Small intestine (tissue), 7 donors: Measurements from ENCODE around the gene MOV10L1. TPM values are rescaled to one million over a fixed set of nuclear protein-coding genes. Genes with fewer than 3 reads are reported as not detected.

Experiments used
- DNase-seq, 2 donors: peaks; one replicate each; pipeline versions ENCODE4 v3.0.0 to v3.0.0-alpha.2; 2013
- FAIRE-seq: peaks from 2 replicates; lab custom pipeline; 2012; peaks lifted over from hg19 to GRCh38; lab: Jason Lieb, UNC
- H3K27ac ChIP-seq, 3 donors: one replicate each; pipeline ENCODE4 v1.5.1; 2013; ENCODE audit warnings: low read length in 2 of 3, mild to moderate bottlenecking in 2 of 3, control low read depth in 1 of 3, inconsistent platforms in 1 of 3, low read depth in 1 of 3, moderate library complexity in 1 of 3
- H3K27me3 ChIP-seq, 3 donors: one replicate each; pipeline ENCODE4 v1.6.1; 2013; ENCODE audit warnings: low read length in 3 of 3, inconsistent platforms in 1 of 3; ENCODE audit not compliant: control insufficient read depth in 3 of 3, insufficient read depth in 3 of 3
- H3K36me3 ChIP-seq, 3 donors: one replicate each; pipeline ENCODE4 v1.6.1; 2013; ENCODE audit warnings: low read length in 3 of 3, inconsistent platforms in 1 of 3, low read depth in 1 of 3, mild to moderate bottlenecking in 1 of 3, moderate library complexity in 1 of 3; ENCODE audit not compliant: control insufficient read depth in 3 of 3, insufficient read depth in 2 of 3
- H3K4me1 ChIP-seq, 3 donors: one replicate each; pipeline ENCODE4 v1.6.1; 2013; ENCODE audit warnings: low read length in 2 of 3, inconsistent platforms in 1 of 3, low read depth in 1 of 3, mild to moderate bottlenecking in 1 of 3, moderate library complexity in 1 of 3; ENCODE audit not compliant: control insufficient read depth in 3 of 3, insufficient read depth in 2 of 3
- H3K4me3 ChIP-seq, 3 donors: one replicate each; pipeline ENCODE4 v1.5.1; 2013; ENCODE audit warnings: low read length in 3 of 3, control low read depth in 1 of 3, inconsistent platforms in 1 of 3, low read depth in 1 of 3, mild to moderate bottlenecking in 1 of 3, moderate library complexity in 1 of 3
- H3K9me3 ChIP-seq, 2 donors: one replicate each; pipeline ENCODE4 v1.6.1; 2013; ENCODE audit warnings: low read depth in 1 of 2, low read length in 1 of 2; ENCODE audit not compliant: control insufficient read depth in 2 of 2, insufficient read depth in 1 of 2
- WGBS, 3 donors: extraction: QIAGEN DNeasy Blood & Tissue Kit; methylation state at CpG; one replicate each; pipeline ENCODE4 v1.1.7; 2013; 5-methylcytosine and 5-hydroxymethylcytosine counted together
- polyA plus RNA-seq, 4 donors: library from polyadenylated mRNA; stranded (reverse) in 3 of 4; unstranded in 1 of 4; fragments of 200-250 nt in 3 of 4; fragments of 120-200 nt in 1 of 4; gene quantifications; one replicate each; pipeline versions ENCODE4 v1.2.1 to v1.2.3, GENCODE V29; 2013
- donor health status: healthy with polysubstance abuse.
- donor health status: control.
- donor health status: control.
- donor health status: Bipolar disorder and iron deficiency.
- donor health status: healthy.

MOV10L1 gene
- polyA plus RNA-seq, 4 donors: 0.19 to 2.1 TPM; not detected in 2

DNA sequence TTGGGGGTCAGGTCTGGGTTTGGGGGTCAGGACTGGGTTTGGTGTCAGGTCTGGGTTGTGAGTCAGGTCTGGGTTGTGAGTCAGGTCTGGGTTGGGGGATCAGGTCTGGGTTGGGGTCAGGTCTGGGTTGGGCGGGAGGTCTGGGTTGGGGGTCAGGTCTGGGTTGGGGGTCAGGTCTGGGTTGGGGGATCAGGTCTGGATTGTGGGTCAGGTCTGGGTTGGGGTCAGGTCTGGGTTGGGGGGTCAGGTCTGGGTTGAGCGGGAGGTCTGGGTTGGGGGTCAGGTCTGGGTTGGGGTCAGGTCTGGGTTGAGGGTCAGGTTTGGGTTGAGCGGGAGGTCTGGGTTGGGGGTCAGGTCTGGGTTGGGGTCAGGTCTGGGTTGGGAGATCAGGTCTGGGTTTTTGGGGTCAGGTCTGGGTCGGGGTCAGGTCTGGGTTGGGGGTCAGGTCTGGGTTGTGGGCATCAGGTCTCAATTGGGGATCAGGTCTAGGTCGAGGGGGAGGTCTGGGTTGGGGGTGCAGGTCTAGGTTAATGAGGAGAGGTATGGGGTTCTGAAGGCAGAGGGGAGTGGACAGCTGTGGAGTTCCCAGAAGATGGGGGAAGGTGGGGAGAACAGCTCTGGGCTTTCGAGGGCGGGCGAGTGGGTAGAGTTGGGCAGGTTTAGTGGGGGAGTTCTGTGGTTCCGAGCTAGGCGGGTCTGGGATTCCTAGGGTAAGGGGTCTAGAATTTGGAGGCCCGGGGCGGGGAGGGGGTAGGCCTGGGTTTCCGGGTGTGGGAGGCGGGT is 32.3 kb upstream of the MOV10L1 start:
- Histone ChIP-seq H3K4me3 (no peak overlapping the region), H3K36me3 (no peaks in the 10 kb centered on the region), H3K27ac (no peak overlapping the region), H3K27me3 (peaks cover 0 to 36% (median 18%) of the 10 kb centered on the region in 3 donors), H3K4me1 (no peaks in the 10 kb centered on the region), H3K9me3 (peaks cover 0 to 2% of the 10 kb centered on the region in 2 donors)
- no peak for FAIRE-seq
- 83 to 91% (median 84%) methylated on average over 12 to 14 of the region's 14 CpGs for WGBS, 3 donors
- no peak for DNase-seq

DNA sequence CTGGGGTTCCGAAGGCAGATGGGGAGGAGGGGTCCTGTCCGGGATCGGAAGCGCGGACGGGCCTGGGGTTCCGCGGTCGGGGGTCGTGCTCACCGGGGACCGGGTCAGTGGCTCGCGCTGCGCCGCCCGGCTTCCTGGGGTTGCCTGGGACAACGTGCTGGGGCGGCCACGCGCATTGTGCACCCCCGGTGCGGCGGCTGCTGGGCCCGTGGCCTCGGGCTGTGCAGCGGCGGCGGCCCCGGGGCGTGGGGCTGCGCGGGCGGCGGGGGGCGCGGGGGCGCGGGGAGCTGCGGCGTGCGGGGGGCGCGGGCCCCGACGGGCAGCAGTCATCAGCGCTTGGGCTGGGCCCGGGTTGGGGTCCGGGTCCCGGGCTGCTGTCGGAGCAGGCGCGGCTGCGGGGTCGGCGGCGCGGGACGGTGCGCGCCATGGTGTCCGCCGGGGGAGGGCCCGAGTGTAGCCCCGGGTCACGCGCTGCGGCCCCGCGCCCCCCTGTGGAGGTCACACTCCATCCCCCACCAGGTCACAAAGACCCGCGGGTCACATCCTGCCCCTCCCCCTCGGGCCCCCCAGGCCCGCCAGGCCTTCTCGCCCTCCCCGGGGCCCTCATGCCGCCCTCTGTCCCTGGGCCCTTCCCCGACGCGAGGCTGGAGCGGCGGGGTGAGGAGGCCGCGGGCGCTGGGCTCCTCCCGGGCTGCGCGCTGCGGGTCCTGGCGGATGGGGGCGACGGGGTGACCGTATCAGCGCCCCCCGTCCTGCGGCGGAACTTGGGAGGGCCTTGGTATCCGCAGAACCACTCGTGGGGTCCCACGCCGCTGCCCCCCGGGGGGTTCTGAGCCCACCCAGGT is 31.5 kb upstream of the MOV10L1 start, which contains the start of gene TTLL8:
TTLL8 (minus strand) TSS at position 238 of the 845 bp plus-strand sequence.
- FAIRE-seq (no peak), DNase-seq (peak in 1 of 2 donors; percentile 11)
- H3K27me3 ChIP-seq: peaks cover 0 to 36% (median 18%) of the 10 kb centered on the region in 3 donors
- no peak within 1 kb of the TSS for H3K4me3 ChIP-seq
- H3K27ac ChIP-seq: no peak within 1 kb of the TSS
- 9 to 20% (median 13%) methylated on average over 26 to 102 of the region's 102 CpGs for WGBS, 3 donors
- H3K4me1 ChIP-seq: no peaks in the 10 kb centered on the region
- H3K36me3 ChIP-seq: no peaks in the 10 kb centered on the region
- H3K9me3 ChIP-seq: peaks cover 0 to 2% of the 10 kb centered on the region in 2 donors

DNA sequence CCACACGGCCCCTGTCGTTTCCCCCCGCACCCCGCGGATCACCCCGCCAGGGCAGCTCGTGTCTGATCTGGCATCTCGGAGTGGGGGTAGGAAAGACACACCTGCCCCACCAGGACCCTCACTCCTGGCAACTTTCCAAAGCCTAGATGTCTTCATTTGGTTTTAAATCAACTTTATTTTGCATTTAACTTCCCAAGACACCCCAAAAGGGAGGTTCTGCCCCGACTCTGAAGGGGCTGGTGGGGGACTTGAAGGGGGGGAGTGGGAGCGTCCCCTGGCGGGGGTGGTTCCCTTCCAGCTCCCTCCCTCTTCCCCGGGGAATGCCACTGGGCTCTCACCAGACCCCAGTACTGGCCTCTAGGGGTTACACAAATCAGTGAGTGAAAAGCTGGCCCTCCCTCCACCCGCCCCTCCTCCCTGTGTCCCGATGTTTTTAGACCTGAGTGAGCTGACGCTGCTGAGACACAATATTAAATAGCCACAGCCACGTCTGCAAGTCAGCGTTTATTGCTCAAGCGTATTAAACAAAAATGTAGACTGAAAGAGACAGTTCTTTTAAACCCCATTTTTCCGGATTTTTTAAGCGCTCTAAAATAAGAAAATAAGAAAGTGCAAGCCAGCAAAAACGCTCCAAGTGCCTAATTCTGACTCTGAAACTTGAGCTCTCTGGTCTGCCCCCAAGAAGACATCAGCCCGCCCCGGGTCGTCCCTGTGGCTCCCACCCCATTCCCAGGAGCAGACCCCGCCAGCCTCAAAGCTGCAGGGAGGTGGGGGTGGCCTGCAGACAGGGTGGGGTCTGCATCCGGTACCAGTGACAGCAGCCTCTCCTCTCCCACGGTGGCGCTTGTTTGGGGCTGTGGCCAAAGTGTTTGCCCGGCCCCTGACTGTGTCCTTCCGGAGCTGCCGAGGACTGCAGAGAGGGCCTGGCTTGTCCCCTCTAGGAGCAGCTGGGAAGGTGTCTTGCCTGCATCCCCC is 30.6 kb upstream of the MOV10L1 start:
- H3K4me3 ChIP-seq: no peak overlapping the region
- WGBS, 3 donors: 23 to 28% (median 24%) methylated on average over 29 to 31 of the region's 31 CpGs
- FAIRE-seq: no peak

DNA sequence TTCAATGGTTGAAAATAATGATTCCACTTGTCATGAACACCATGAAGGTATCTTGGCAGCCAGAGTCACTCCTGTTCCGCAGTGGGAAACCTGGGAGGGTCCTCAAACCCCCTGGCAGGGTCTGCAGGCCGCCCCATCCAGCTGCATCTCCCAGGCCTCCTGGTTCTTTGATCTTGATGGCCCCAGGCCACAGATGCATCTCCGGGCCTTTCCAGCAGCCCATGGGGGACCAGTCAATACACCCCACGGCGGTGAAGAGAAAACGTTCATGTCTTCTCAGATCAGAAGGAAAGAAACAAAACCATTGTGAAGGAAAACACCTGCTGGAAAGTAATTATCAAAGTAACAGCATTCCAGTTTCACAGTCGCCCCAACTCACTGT is 29.9 kb upstream of the MOV10L1 start:
- FAIRE-seq: no peak

More for the DNA sequence above, 30.6 kb upstream of the MOV10L1 start:
- Histone ChIP-seq H3K27ac (no peak overlapping the region), H3K27me3 (peaks cover 0 to 36% (median 18%) of the 10 kb centered on the region in 3 donors), H3K4me1 (no peaks in the 10 kb centered on the region), H3K9me3 (peaks cover 0 to under 1% of the 10 kb centered on the region in 2 donors), H3K36me3 (no peaks in the 10 kb centered on the region)
- no peak for DNase-seq

DNA sequence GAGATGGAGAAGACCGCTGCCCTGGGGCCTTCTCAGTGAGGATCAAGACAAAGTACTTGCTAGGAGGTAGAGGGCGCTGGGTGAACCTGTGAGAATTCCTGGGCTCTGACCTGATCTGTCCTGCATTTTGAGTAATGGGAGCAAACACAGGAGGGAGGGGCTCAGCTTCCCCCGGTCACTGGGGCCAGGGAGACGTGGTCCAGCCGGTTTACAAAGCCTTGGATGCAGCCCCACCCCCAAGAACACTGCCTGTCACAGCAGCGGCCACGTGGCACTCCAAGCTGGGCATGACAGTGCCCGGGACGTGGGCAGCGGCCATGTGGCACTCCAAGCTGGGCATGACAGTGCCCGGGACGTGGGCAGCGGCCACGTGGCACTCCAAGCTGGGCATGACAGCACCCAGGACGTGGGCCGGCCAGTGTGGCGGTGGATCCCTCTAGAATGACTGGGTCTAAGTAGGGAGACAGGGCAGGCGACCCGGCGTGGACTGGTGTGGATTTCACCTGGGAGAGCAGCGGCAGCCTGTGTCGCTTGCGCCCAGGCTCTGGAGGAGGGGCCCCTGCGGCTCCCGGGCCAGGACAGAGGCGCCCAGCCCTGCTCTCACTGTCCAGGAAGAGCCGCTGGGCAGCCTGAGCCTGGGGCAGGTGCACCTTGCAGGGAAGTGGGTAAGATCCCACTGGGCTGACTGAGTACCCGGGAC is 29.2 kb upstream of the MOV10L1 start:
- no peaks in the 10 kb centered on the region for H3K9me3 ChIP-seq
- no peak overlapping the region for H3K27ac ChIP-seq
- H3K27me3 ChIP-seq: peaks cover 0 to 36% (median 18%) of the 10 kb centered on the region in 3 donors
- no peaks in the 10 kb centered on the region for H3K4me1 ChIP-seq
- H3K36me3 ChIP-seq: no peaks in the 10 kb centered on the region
- no peak overlapping the region for H3K4me3 ChIP-seq
- FAIRE-seq: no peak
- DNase-seq: no peak
- 49 to 67% (median 55%) methylated on average over 28 of the region's 28 CpGs for whole genome bisulfite sequencing, 3 donors

More for the DNA sequence above, 29.9 kb upstream of the MOV10L1 start:
- H3K9me3 ChIP-seq: no peaks in the 10 kb centered on the region
- H3K4me1 ChIP-seq: no peaks in the 10 kb centered on the region
- no peak overlapping the region for H3K4me3 ChIP-seq
- peaks cover 0 to 36% (median 18%) of the 10 kb centered on the region in 3 donors for H3K27me3 ChIP-seq
- DNase-seq: no peak
- H3K36me3 ChIP-seq: no peaks in the 10 kb centered on the region
- H3K27ac ChIP-seq: no peak overlapping the region
- WGBS, 3 donors: 66 to 80% (median 72%) methylated on average over 7 of the region's 7 CpGs

DNA sequence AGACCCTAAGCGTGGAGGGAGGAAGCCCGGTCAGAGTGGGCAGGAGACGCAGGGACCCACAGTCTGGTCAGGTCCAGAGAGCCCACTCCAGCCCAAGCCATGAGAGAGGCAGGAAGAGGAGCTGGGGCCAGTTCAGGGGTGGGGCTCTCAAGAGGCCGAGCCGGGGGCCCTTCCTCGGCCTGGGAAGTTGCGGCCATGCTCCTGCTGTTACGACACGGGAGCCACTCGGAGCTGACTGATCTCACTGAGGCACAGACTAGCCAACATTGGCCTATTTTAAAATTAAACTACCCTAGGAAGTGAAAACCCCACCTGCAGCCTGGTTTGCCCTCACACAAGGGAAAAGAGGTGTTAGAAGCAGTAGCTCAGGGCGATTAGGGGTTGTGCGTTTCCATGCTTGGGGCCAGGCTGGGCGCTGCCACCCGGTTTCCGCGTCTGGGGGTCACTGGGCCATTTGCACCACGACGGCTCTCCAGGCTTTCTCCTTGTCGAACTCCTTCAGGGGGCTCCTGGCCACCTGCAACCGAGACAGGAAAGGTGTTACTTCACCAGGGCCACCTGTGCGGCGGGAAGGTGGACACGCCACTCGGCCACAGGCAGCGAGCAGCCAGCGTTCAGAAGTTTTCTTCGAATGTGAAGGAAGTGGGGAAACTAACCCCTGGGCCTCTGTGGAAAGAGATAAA is 28.5 kb upstream of the MOV10L1 start:
- H3K36me3 ChIP-seq: no peaks in the 10 kb centered on the region
- no peak overlapping the region for H3K27ac ChIP-seq
- DNase-seq (no peak), FAIRE-seq (no peak)
- peaks cover 0 to 36% (median 18%) of the 10 kb centered on the region in 3 donors for H3K27me3 ChIP-seq
- no peaks in the 10 kb centered on the region for H3K4me1 ChIP-seq
- WGBS, 3 donors: 63 to 78% (median 74%) methylated on average over 26 to 27 of the region's 27 CpGs
- H3K9me3 ChIP-seq: no peaks in the 10 kb centered on the region
- H3K4me3 ChIP-seq: no peak overlapping the region

DNA sequence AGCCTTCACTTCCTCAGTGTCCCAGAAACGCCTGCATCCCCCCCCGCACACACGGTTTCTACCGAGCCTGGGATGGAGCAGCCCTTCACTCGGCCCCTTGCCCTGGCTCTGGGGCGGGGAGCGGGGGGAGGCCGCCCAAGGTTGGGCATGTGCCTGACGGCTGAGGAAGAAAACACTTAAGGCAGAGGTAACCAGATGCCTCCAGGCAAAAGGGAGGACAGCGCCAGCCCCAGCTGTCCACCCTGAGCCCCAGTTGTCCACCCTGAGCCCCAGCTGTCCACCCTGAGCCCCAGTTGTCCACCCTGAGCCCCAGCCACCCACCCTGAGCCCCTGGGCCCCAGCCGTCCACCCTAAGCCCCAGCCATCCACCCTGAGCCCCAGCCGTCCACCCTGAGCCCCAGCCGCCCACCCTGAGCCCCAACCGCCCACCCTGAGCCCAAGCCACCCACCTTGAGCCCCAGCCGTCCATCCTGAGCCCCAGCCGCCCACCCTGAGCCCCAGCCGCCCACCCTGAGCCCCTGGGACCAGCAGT is 27.9 kb upstream of the MOV10L1 start:
- no peak overlapping the region for H3K4me3 ChIP-seq
- 72 to 77% (median 73%) methylated on average over 17 of the region's 17 CpGs for WGBS, 3 donors
- DNase-seq (no peak), FAIRE-seq (no peak)
- no peaks in the 10 kb centered on the region for H3K4me1 ChIP-seq
- H3K27ac ChIP-seq: no peak overlapping the region
- H3K9me3 ChIP-seq: no peaks in the 10 kb centered on the region
- no peaks in the 10 kb centered on the region for H3K36me3 ChIP-seq
- peaks cover 0 to 32% (median 14%) of the 10 kb centered on the region in 3 donors for H3K27me3 ChIP-seq
